ENCODE data around the gene BOD1.

The BOD1 gene

DNA sequence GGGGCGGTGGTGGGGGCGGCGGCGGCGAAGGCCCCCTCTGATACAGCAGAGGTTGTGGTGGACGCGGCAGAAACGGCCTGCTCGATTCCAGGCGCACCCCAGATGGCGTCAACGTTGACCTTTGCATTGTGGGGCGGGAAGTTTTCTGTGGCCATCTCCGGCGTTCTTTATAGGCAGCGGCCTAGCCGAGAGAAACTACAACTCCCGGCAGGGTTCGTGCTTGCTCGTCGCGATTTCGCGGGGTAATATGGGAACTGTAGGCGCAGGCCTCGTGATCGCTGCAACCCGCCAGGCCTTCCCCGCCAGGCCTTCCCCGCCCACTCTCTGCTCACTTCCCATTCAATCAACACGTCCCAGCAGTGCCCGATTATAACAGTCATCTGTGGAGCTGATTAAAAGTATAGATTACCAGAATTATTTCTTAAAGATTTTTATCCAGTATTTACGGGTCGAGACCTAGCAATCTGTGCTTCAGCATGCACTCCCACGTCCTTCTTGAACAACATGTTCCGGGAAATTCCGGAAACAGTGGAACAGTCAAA, at the start of gene BOD1:
Gene BOD1, minus strand, starts transcription at position 74 of the 542 bp plus-strand sequence. CDS start 214 bp downstream, outside the sequence.
- peak; percentile 74 for DNase-seq (ENCODE audit: low read depth)

- DNase-seq (ENCODE audit: low read depth): no peak
These were observed 48.9 kb upstream of the BOD1 start for GRCh38 chr5:173665326-173665725.

DNA sequence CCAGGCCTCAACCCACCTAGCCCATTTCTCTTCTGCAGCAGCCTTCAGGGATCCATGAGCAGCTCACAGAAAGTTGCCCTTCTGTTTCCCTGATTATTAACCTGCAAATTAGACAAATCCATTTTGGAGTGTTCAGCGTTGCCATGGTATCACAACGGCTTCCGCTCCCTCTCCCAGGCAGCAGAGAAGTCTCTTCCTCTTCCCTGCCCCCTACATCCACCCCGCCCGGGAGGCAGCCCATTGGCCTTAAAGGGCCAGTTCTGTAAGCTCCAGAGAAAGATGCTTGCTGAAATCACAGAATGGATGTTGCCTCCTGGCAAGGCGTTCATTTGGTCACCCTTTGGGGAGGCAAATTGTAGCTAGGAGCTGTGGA, 47.7 kb upstream of the BOD1 start:
- no peak for DNase-seq (ENCODE audit: low read depth)

DNA sequence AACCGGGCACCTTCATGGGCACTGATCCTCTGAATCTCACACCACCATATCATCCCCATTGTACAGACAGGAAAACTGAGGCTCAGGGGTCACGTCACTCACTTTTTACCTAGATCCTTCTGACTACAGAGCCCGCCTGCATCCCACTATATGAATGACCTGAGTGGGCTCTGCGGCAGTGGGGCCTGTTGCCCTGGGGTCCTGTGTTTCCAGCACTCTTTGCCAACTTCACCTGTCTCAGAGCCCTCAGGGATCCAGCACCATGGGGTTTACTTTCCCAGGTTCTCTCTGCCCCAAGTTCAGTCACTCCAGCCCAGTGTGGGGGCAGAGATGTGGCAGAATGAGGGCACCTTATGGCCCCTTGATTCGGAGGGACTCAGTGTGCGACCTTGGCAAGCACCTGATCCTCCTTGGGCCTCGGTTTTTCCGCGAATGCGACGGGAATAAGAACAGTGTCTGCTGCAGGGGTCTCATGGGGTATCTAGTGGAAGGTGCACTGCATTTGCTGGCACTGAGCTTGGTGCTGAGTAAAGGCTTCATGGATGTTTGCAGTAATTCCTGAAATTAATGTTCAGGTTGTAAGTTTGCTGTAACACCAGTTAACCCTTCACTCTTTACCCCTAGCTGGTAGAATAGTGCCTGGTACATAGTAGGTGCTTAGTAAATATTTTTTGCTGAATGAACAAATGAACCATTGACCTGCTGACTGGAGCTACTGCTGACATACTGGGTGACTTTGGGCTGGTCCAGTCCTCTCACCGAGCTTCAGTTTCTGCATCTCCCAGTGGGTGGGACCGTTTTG, 47.1 kb upstream of the BOD1 start:
- no peak for DNase-seq (ENCODE audit: low read depth)

- no peak for DNase-seq (ENCODE audit: low read depth)
These were observed 46.3 kb upstream of the BOD1 start for GRCh38 chr5:173662581-173663351.

- no peak for DNase-seq (ENCODE audit: low read depth)
These were observed 44.2 kb upstream of the BOD1 start for GRCh38 chr5:173660481-173661280.

GRCh38 chr5:173659423-173659822, 43.0 kb upstream of the BOD1 start:
- no peak for DNase-seq (ENCODE audit: low read depth)

DNA sequence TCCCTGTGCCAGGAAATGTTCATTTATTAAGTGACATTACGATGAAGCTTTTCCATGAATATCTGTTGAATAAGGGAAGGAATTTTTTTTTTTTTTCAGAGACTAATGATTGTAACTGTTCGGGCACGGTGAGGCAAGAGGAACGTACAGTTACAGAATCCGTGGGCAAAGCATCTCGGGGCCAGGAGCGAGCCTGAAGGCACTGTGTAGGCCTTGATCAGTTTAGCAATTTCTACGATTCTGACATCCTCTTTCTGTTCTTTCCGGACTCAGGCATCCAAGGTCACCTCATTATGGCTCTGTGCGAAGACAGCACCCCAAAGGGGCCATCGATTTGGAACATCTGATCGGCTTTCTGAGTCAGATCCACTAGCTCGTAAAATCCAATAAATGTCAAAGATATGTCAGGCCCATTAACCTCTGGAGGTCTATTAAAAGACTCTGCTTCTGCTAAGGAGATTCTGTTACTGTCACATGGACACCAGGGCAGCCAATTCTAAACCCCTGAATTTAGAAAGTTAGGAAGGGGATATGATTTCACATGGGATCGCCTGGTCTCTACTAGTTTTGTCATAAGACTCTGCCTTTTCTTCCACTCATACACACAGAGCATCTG, 41.4 kb upstream of the BOD1 start:
- DNase-seq (ENCODE audit: low read depth): no peak

GRCh38 chr5:173655196-173655797, 38.8 kb upstream of the BOD1 start:
- no peak for DNase-seq (ENCODE audit: low read depth)

- no peak for DNase-seq (ENCODE audit: low read depth)
These were observed 37.5 kb upstream of the BOD1 start for GRCh38 chr5:173653822-173654523.

GRCh38 chr5:173648308-173648866, 31.9 kb upstream of the BOD1 start:
- no peak for DNase-seq (ENCODE audit: low read depth)

DNA sequence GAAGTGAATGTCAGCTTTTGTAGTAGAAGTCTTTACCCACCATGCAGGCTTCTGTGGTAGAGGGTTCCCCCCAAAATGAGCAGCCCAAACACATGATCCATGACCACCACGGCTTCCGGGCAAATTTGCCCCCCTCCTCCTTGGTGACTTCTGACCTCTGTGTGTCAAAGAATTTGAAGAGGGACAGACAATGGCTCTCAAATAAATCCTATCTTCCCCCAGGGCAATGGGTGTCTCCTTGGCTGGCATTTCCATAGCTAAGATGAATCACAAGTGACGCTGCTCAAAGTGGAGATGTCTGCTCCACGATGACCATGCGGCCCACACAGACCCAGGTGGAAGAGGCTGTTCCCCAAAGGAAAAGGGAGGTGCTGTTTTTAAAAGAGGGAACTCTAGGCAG, 30.2 kb upstream of the BOD1 start:
- no peak for DNase-seq (ENCODE audit: low read depth)

DNA sequence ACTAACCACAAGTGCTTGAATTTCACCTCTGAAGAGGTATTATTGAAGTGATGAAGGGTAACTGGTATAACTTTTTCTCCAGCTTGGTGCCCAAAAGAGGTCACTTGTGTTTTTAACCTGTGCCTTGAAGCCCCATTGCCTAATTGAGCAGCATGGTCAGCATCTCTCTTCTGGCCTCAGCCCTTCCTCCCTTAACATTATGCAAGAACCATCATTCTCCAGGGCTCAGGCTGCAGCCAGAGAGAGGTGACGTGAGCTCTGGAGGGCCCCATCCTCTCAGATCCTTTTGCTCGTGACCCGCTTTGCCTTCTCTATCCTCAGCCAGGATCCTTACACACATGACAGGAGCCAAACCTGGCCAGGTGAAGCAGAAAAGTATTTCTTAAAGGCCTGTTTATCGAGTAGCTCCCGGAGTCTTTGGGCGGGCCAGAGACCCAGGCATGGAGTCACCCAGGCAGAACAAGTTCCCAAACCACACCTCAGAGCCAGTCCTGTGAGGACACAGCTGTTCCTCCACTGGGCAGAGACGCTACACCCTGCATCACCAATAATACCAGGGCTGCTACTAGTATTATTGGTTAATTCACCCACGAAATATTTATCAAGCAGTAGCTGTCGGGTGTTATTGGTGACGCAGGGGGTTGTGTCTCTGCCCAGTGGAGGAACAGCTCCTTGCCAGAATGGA, 29.6 kb upstream of the BOD1 start:
- no peak for DNase-seq (ENCODE audit: low read depth)

DNA sequence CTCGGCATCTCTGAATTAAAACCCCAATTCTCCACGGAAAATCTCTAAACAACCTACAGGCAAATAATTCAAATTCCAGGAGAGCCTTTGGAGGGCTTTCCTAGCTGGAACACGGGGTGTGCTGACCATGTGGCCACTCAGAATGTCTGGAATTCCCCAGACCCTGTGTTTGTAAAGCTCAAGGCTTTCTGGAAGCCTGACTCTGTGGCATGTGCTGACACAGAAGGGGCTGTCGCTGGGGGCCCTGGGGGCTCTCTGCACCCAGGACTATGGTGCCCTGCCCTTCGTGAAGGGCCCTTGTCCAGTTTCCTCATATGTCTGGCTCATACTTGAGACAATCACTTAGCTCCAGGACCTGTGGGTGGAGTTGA, 29.0 kb upstream of the BOD1 start:
- peak; percentile 9 for DNase-seq (ENCODE audit: low read depth)

GRCh38 chr5:173644673-173645436, 28.4 kb upstream of the BOD1 start:
- no peak for DNase-seq (ENCODE audit: low read depth)

- DNase-seq (ENCODE audit: low read depth): no peak
These were observed 27.5 kb upstream of the BOD1 start for GRCh38 chr5:173643964-173644363.

- DNase-seq (ENCODE audit: low read depth): no peak
These were observed 26.5 kb upstream of the BOD1 start for GRCh38 chr5:173642895-173643481.

GRCh38 chr5:173642191-173642816, 25.9 kb upstream of the BOD1 start:
- no peak for DNase-seq (ENCODE audit: low read depth)

Data from HS-27A (cell line).